GM23338 (cell line): ENCODE results near the gene FOXI1. TPM values are rescaled to one million over a fixed set of nuclear protein-coding genes. Genes with fewer than 3 reads are reported as not detected.

ENCODE experiments used
- ATAC-seq: fragments of 200-7000 bp; cut with Tn5 transposase; 3 replicates; pipeline ENCODE4 v1.9.1; 2020
- DNase-seq: peaks from one replicate; pipeline ENCODE4 v3.0.0-alpha.2; 2015; ENCODE audit warnings: low spot score
- H2AFZ ChIP-seq: fragments of 200-600 bp; sonication (generic); 2 replicates; pipeline ENCODE4 v1.8.0; 2016; ENCODE audit warnings: antibody characterized with exemption, mild to moderate bottlenecking, moderate library complexity
- H3F3A ChIP-seq: fragments of 200-600 bp; sonication (generic); replicated peaks from 2 replicates; pipeline ENCODE4 v1.8.0; 2017; ENCODE audit warnings: antibody characterized with exemption, mixed run types, low read depth
- H3K27ac ChIP-seq: fragments of 200-600 bp; sonication (generic); 2 replicates; pipeline ENCODE4 v1.6.1; 2016; ENCODE audit warnings: low read depth
- H3K27me3 ChIP-seq: fragments of 200-600 bp; sonication (generic); 2 replicates; pipeline ENCODE4 v1.8.0; 2016; ENCODE audit warnings: mild to moderate bottlenecking, mixed run types, moderate library complexity; ENCODE audit not compliant: insufficient read depth
- H3K36me3 ChIP-seq: fragments of 200-600 bp; sonication (generic); 2 replicates; pipeline ENCODE4 v1.8.0; 2016; ENCODE audit warnings: mild to moderate bottlenecking; ENCODE audit not compliant: insufficient read depth
- H3K4me1 ChIP-seq: fragments of 200-600 bp; sonication (generic); 2 replicates; pipeline ENCODE4 v1.8.0; 2016; ENCODE audit warnings: mild to moderate bottlenecking, moderate library complexity; ENCODE audit not compliant: insufficient read depth
- H3K4me2 ChIP-seq: fragments of 200-600 bp; sonication (generic); 2 replicates; pipeline ENCODE4 v1.7.1; 2017; ENCODE audit warnings: mixed run types
- H3K4me3 ChIP-seq: fragments of 200-600 bp; sonication (generic); 2 replicates; pipeline ENCODE4 v1.6.1; 2016; ENCODE audit warnings: mixed run types
- H3K79me2 ChIP-seq: fragments of 200-600 bp; sonication (generic); replicated peaks from 2 replicates; pipeline ENCODE4 v1.8.0; 2017; ENCODE audit warnings: mild to moderate bottlenecking; ENCODE audit not compliant: insufficient read depth
- H3K9me2 ChIP-seq: fragments of 200-600 bp; sonication (generic); 2 replicates; pipeline ENCODE4 v1.8.0; 2017; ENCODE audit not compliant: insufficient read depth
- H4K20me1 ChIP-seq: fragments of 200-600 bp; sonication (generic); replicated peaks from 2 replicates; pipeline ENCODE4 v1.8.0; 2017; ENCODE audit warnings: mild to moderate bottlenecking; ENCODE audit not compliant: insufficient read depth
- H3K27ac Mint-ChIP-seq: 2 replicates; pipeline ENCODE4 v1.8.0; 2020; ENCODE audit warnings: inconsistent platforms, mild to moderate bottlenecking, moderate library complexity, mixed read lengths
- H3K27me3 Mint-ChIP-seq: 3 replicates; pipeline ENCODE4 v1.8.0; 2022; ENCODE audit warnings: low read depth, mild to moderate bottlenecking, moderate library complexity, mixed read lengths, inconsistent platforms; ENCODE audit not compliant: insufficient read depth, poor library complexity
- H3K36me3 Mint-ChIP-seq: 3 replicates; pipeline ENCODE4 v1.8.0; 2021; ENCODE audit warnings: low read depth, mild to moderate bottlenecking, inconsistent platforms, moderate library complexity, mixed read lengths
- H3K4me1 Mint-ChIP-seq: 3 replicates; pipeline ENCODE4 v1.8.0; 2020; ENCODE audit warnings: mild to moderate bottlenecking, inconsistent platforms, mixed read lengths
- H3K4me3 Mint-ChIP-seq: 3 replicates; pipeline ENCODE4 v1.8.0; 2021; ENCODE audit warnings: moderate library complexity, mild to moderate bottlenecking, inconsistent platforms, mixed read lengths
- H3K9me3 Mint-ChIP-seq: 3 replicates; pipeline ENCODE4 v1.8.0; 2020; ENCODE audit warnings: moderate library complexity, mild to moderate bottlenecking, inconsistent platforms, mixed read lengths
- EZH2 ChIP-seq: fragments of 200-600 bp; sonication (generic); IDR thresholded peaks from one replicate; pipeline ENCODE4 v1.8.0; 2017; ENCODE audit warnings: antibody characterized with exemption, mild to moderate bottlenecking, low read depth; ENCODE audit not compliant: unreplicated experiment
- EZH2phosphoT487 ChIP-seq: fragments of 200-600 bp; sonication (generic); IDR thresholded peaks from one replicate; pipeline ENCODE4 v1.8.1; 2018; ENCODE audit warnings: antibody characterized with exemption; ENCODE audit not compliant: unreplicated experiment
- JUNB ChIP-seq: IDR thresholded peaks from one replicate; pipeline ENCODE4 v1.6.1; 2016; ENCODE audit warnings: antibody characterized with exemption; ENCODE audit not compliant: unreplicated experiment
- NANOG ChIP-seq: IDR thresholded peaks from 2 replicates; pipeline ENCODE4 v1.6.1; 2016; ENCODE audit warnings: antibody characterized with exemption, borderline replicate concordance
- REST ChIP-seq: IDR thresholded peaks from one replicate; pipeline ENCODE4 v1.6.1; 2018; ENCODE audit warnings: antibody characterized with exemption; ENCODE audit not compliant: unreplicated experiment
- ZNF462 ChIP-seq: fragments of 250-450 bp; sonication (Bioruptor Pico); IDR thresholded peaks from 2 replicates; pipeline ENCODE4 v1.5.0; 2020; ENCODE audit warnings: mild to moderate bottlenecking, moderate library complexity
- polyA plus RNA-seq: library from polyadenylated mRNA; unstranded; fragments of >200 nt; fragmentation: Nextera tagmentation; extraction: Ambion mirVana; gene quantifications from 2 replicates; pipeline ENCODE4 v1.2.1, GENCODE V29; 2016
- total RNA-seq: library from RNA; depleted of rRNA; stranded (reverse); fragments of >200 nt; shearing (Covaris generic); gene quantifications from 2 replicates; pipeline ENCODE4 v1.2.3, GENCODE V29; 2014

FOXI1 gene
- total and polyA plus RNA-seq, 2 experiments from 2014 or later = not detected

GRCh38 chr5:170126061-170126460 is 20.4 kb downstream of the FOXI1 start (continued):
- no peak for TF ChIP-seq ZNF462 (CRISPR knock-in tag)
- no peak for TF ChIP-seq JUNB
- TF ChIP-seq EZH2phosphoT487 = no peak
- no peak for TF ChIP-seq REST
- TF ChIP-seq EZH2 = no peak
- TF ChIP-seq NANOG = no peak

- Histone ChIP-seq H3F3A (no peaks in the 10 kb centered on the region), H3K4me2 (no peak overlapping the region), H3K4me1 (no peaks in the 10 kb centered on the region), H3K27ac (no peak overlapping the region), H2AFZ (no peak overlapping the region), H3K9me2 (no peaks in the 10 kb centered on the region), H3K36me3 (no peaks in the 10 kb centered on the region), H4K20me1 (no peaks in the 10 kb centered on the region), H3K79me2 (no peaks in the 10 kb centered on the region), H3K27me3 (no peaks in the 10 kb centered on the region), H3K4me3 (no peak overlapping the region)
- Mint-ChIP-seq H3K9me3 (peaks cover 17% of the 10 kb centered on the region; the same call in 2 of the 3 replicates), H3K27me3 (no peaks in the 10 kb centered on the region), H3K36me3 (0 out of 3 replicates have a peak, but pooled peaks cover 2% of the 10 kb centered on the region), H3K4me1 (no peaks in the 10 kb centered on the region), H3K27ac (no peak overlapping the region), H3K4me3 (no peak overlapping the region)
- ATAC-seq = no peak
- DNase-seq = no peak
- TF ChIP-seq EZH2 (no peak), ZNF462 (CRISPR knock-in tag) (no peak)
Observed at GRCh38 chr5:170126626-170127025, 20.9 kb downstream of the FOXI1 start.
